Activated T-helper 17 cell treated with anti-CD3 and anti-CD28 coated beads, Interleukin-2, amount 50 U/mL, for 72 hours (primary cell): Measurements from ENCODE around the gene KLF11. TPM values are rescaled to one million over a fixed set of nuclear protein-coding genes. Genes with fewer than 3 reads are reported as not detected.
"Not testable (repeated sequence)": the region's sequence is repeated elsewhere in the genome, so short reads cannot be mapped to it uniquely, and the experiment has no call there.

Experiments used
- ATAC-seq: fragments of 150-1000 bp; cut with Tn5 transposase; replicated peaks from 2 replicates; pipeline ENCODE4 v1.10.0; 2021; ENCODE audit warnings: mild to moderate bottlenecking, moderate library complexity
- H3K27ac Mint-ChIP-seq: one replicate; pipeline ENCODE4 v1.8.0; 2022; ENCODE audit warnings: mixed read lengths
- H3K27me3 Mint-ChIP-seq: one replicate; pipeline ENCODE4 v1.8.0; 2022; ENCODE audit warnings: mixed read lengths
- H3K36me3 Mint-ChIP-seq: one replicate; pipeline ENCODE4 v1.8.0; 2022; ENCODE audit warnings: low read depth, mild to moderate bottlenecking, mixed read lengths
- H3K4me1 Mint-ChIP-seq: one replicate; pipeline ENCODE4 v1.8.0; 2022; ENCODE audit warnings: mixed read lengths
- H3K4me3 Mint-ChIP-seq: one replicate; pipeline ENCODE4 v1.8.0; 2022; ENCODE audit warnings: mild to moderate bottlenecking, mixed read lengths
- H3K9me3 Mint-ChIP-seq: one replicate; pipeline ENCODE4 v1.8.0; 2022; ENCODE audit warnings: mixed read lengths
- total RNA-seq, 2 donors: library from RNA; stranded (reverse); gene quantifications; one replicate each; pipeline ENCODE4 v1.2.3, GENCODE V29; 2022

Gene KLF11
- total RNA-seq, 2 donors from 2014 or later, result 5.6 to 7.9 TPM

GRCh38 chr2:10083046-10083445 lies 39.7 kb downstream of the KLF11 start:
- H3K27ac Mint-ChIP-seq, result no peak overlapping the region
- no peak for ATAC-seq
- H3K4me1 Mint-ChIP-seq, result no peaks in the 10 kb centered on the region
- H3K9me3 Mint-ChIP-seq, result no peaks in the 10 kb centered on the region
- H3K27me3 Mint-ChIP-seq, result peaks cover 47% of the 10 kb centered on the region
- no peak overlapping the region for H3K4me3 Mint-ChIP-seq
- H3K36me3 Mint-ChIP-seq, result no peaks in the 10 kb centered on the region

- Mint-ChIP-seq H3K4me3 (no peak overlapping the region), H3K36me3 (no peaks in the 10 kb centered on the region), H3K9me3 (no peaks in the 10 kb centered on the region), H3K4me1 (no peaks in the 10 kb centered on the region), H3K27me3 (peaks cover 40% of the 10 kb centered on the region), H3K27ac (no peak overlapping the region)
- no peak for ATAC-seq
Observed at GRCh38 chr2:10083692-10084211, 40.4 kb downstream of the KLF11 start.

- Mint-ChIP-seq H3K27me3 (peaks cover 38% of the 10 kb centered on the region), H3K4me3 (no peak overlapping the region), H3K36me3 (no peaks in the 10 kb centered on the region), H3K4me1 (no peaks in the 10 kb centered on the region), H3K27ac (no peak overlapping the region), H3K9me3 (no peaks in the 10 kb centered on the region)
- no peak for ATAC-seq
Observed at GRCh38 chr2:10084223-10084865, 41.0 kb downstream of the KLF11 start.

GRCh38 chr2:10085043-10085667 lies 41.8 kb downstream of the KLF11 start:
- H3K27ac Mint-ChIP-seq, result no peak overlapping the region
- H3K27me3 Mint-ChIP-seq, result peaks cover 42% of the 10 kb centered on the region
- no peaks in the 10 kb centered on the region for H3K9me3 Mint-ChIP-seq
- no peak for ATAC-seq
- H3K36me3 Mint-ChIP-seq, result no peaks in the 10 kb centered on the region
- H3K4me1 Mint-ChIP-seq, result no peaks in the 10 kb centered on the region
- H3K4me3 Mint-ChIP-seq, result no peak overlapping the region

- no peaks in the 10 kb centered on the region for H3K9me3 Mint-ChIP-seq
- H3K27me3 Mint-ChIP-seq, result peaks cover 45% of the 10 kb centered on the region
- no peak overlapping the region for H3K27ac Mint-ChIP-seq
- no peaks in the 10 kb centered on the region for H3K36me3 Mint-ChIP-seq
- no peaks in the 10 kb centered on the region for H3K4me1 Mint-ChIP-seq
- no peak overlapping the region for H3K4me3 Mint-ChIP-seq
- ATAC-seq, result no peak
Observed at GRCh38 chr2:10085668-10086059, 42.3 kb downstream of the KLF11 start.

- H3K27ac Mint-ChIP-seq, result no peak overlapping the region
- H3K36me3 Mint-ChIP-seq, result no peaks in the 10 kb centered on the region
- no peaks in the 10 kb centered on the region for H3K9me3 Mint-ChIP-seq
- H3K4me1 Mint-ChIP-seq, result peaks cover 5% of the 10 kb centered on the region
- no peak for ATAC-seq
- no peak overlapping the region for H3K4me3 Mint-ChIP-seq
- H3K27me3 Mint-ChIP-seq, result peaks cover 47% of the 10 kb centered on the region
Observed at GRCh38 chr2:10086950-10087349, 43.6 kb downstream of the KLF11 start.

GRCh38 chr2:10087360-10087759 lies 44.0 kb downstream of the KLF11 start:
- Mint-ChIP-seq H3K4me1 (peaks cover 5% of the 10 kb centered on the region), H3K27me3 (peaks cover 51% of the 10 kb centered on the region), H3K27ac (no peak overlapping the region), H3K4me3 (no peak overlapping the region), H3K9me3 (no peaks in the 10 kb centered on the region), H3K36me3 (no peaks in the 10 kb centered on the region)
- ATAC-seq, result no peak

- Mint-ChIP-seq H3K4me1 (peaks cover 5% of the 10 kb centered on the region), H3K36me3 (no peaks in the 10 kb centered on the region), H3K9me3 (no peaks in the 10 kb centered on the region), H3K27me3 (peaks cover 43% of the 10 kb centered on the region), H3K4me3 (no peak overlapping the region), H3K27ac (no peak overlapping the region)
- ATAC-seq, result no peak
Observed at GRCh38 chr2:10089565-10090190, 46.3 kb downstream of the KLF11 start.

- Mint-ChIP-seq H3K36me3 (no peaks in the 10 kb centered on the region), H3K27me3 (peaks cover 47% of the 10 kb centered on the region), H3K4me1 (peaks cover 5% of the 10 kb centered on the region), H3K4me3 (peak overlapping the region; percentile 69), H3K9me3 (no peaks in the 10 kb centered on the region), H3K27ac (no peak overlapping the region)
- no peak for ATAC-seq
Observed at GRCh38 chr2:10091182-10091888, 48.0 kb downstream of the KLF11 start.

GRCh38 chr2:10091889-10092244 lies 48.5 kb downstream of the KLF11 start:
- Mint-ChIP-seq H3K27me3 (peaks cover 47% of the 10 kb centered on the region), H3K4me3 (peak overlapping the region; percentile 12)
- not testable (repeated sequence) for H3K36me3 Mint-ChIP-seq, H3K27ac Mint-ChIP-seq, H3K4me1 Mint-ChIP-seq, H3K9me3 Mint-ChIP-seq, ATAC-seq

GRCh38 chr2:10094271-10094814 lies 51.0 kb downstream of the KLF11 start:
- H3K4me1 Mint-ChIP-seq, result peaks cover 5% of the 10 kb centered on the region
- peaks cover 38% of the 10 kb centered on the region for H3K27me3 Mint-ChIP-seq
- no peaks in the 10 kb centered on the region for H3K9me3 Mint-ChIP-seq

GRCh38 chr2:10095175-10095574 lies 51.8 kb downstream of the KLF11 start:
- Mint-ChIP-seq H3K27me3 (peaks cover 34% of the 10 kb centered on the region), H3K36me3 (no peaks in the 10 kb centered on the region), H3K4me3 (no peak overlapping the region), H3K4me1 (peaks cover 5% of the 10 kb centered on the region), H3K27ac (no peak overlapping the region), H3K9me3 (no peaks in the 10 kb centered on the region)
- no peak for ATAC-seq

More at GRCh38 chr2:10094271-10094814, 51.0 kb downstream of the KLF11 start:
- Mint-ChIP-seq H3K27ac (no peak overlapping the region), H3K4me3 (no peak overlapping the region), H3K36me3 (no peaks in the 10 kb centered on the region)
- no peak for ATAC-seq

- Mint-ChIP-seq H3K4me1 (no peaks in the 10 kb centered on the region), H3K36me3 (no peaks in the 10 kb centered on the region), H3K27ac (no peak overlapping the region), H3K27me3 (peaks cover 26% of the 10 kb centered on the region), H3K9me3 (no peaks in the 10 kb centered on the region), H3K4me3 (no peak overlapping the region)
- no peak for ATAC-seq
Observed at GRCh38 chr2:10096641-10097040, 53.3 kb downstream of the KLF11 start.

GRCh38 chr2:10097352-10098148 lies 54.2 kb downstream of the KLF11 start:
- Mint-ChIP-seq H3K4me1 (no peaks in the 10 kb centered on the region), H3K27ac (no peak overlapping the region), H3K4me3 (no peak overlapping the region), H3K36me3 (no peaks in the 10 kb centered on the region), H3K27me3 (peaks cover 19% of the 10 kb centered on the region), H3K9me3 (no peaks in the 10 kb centered on the region)
- peak; percentile 75 for ATAC-seq
